IPS-18c (cell line): ENCODE measurements around the gene PRICKLE4.
A peak's percentile ranks its signal among the peaks of the same experiment; 100 is the strongest.

Experiments used
- H3K4me3 ChIP-seq: 2 replicates; pipeline ENCODE4 v1.7.0; 2013; ENCODE audit warnings: low read depth, mild to moderate bottlenecking, low read length, moderate library complexity; ENCODE audit not compliant: insufficient read depth
- H3K9me3 ChIP-seq: one replicate; pipeline ENCODE4 v1.6.1; 2013; ENCODE audit warnings: mild to moderate bottlenecking, low read length, moderate library complexity; ENCODE audit not compliant: control insufficient read depth, insufficient read depth

The PRICKLE4 gene

GRCh38 chr6:41780551-41781365, at the start of gene PRICKLE4:
PRICKLE4 (plus strand) TSS chr6:41780782; CDS start chr6:41783474, 2,692 bp downstream.
- Histone ChIP-seq H3K9me3 (no peaks in the 10 kb centered on the region), H3K4me3 (peak within 1 kb of the TSS; percentile 74)

- no peak overlapping the region for H3K4me3 ChIP-seq
- H3K9me3 ChIP-seq, result no peaks in the 10 kb centered on the region
These were observed 49.0 kb upstream of the PRICKLE4 start for GRCh38 chr6:41731561-41732086.

- H3K4me3 ChIP-seq, result no peak overlapping the region
These were observed 48.4 kb upstream of the PRICKLE4 start for GRCh38 chr6:41732149-41732548.

GRCh38 chr6:41732591-41733359, 47.8 kb upstream of the PRICKLE4 start:
- no peaks in the 10 kb centered on the region for H3K9me3 ChIP-seq
- peak overlapping the region; percentile 70 for H3K4me3 ChIP-seq

More at GRCh38 chr6:41732149-41732548, 48.4 kb upstream of the PRICKLE4 start:
- no peaks in the 10 kb centered on the region for H3K9me3 ChIP-seq

- Histone ChIP-seq H3K9me3 (no peaks in the 10 kb centered on the region), H3K4me3 (peak overlapping the region; percentile 70)
These were observed 47.2 kb upstream of the PRICKLE4 start for GRCh38 chr6:41733360-41733706.

GRCh38 chr6:41733707-41734665, 46.6 kb upstream of the PRICKLE4 start:
- Histone ChIP-seq H3K4me3 (peak overlapping the region; percentile 70), H3K9me3 (no peaks in the 10 kb centered on the region)

- Histone ChIP-seq H3K9me3 (no peaks in the 10 kb centered on the region), H3K4me3 (peak overlapping the region; percentile 70)
These were observed 45.7 kb upstream of the PRICKLE4 start for GRCh38 chr6:41734666-41735426.

GRCh38 chr6:41735427-41736185, 45.0 kb upstream of the PRICKLE4 start, which contains the start of gene TFEB:
TFEB (minus strand) TSS chr6:41735608; CDS start chr6:41691213, 44,395 bp downstream.
- peak within 1 kb of the TSS; percentile 70 for H3K4me3 ChIP-seq
- H3K9me3 ChIP-seq, result no peaks in the 10 kb centered on the region

- H3K4me3 ChIP-seq, result peak overlapping the region; percentile 34; the same call in 1 of the 2 replicates
- no peaks in the 10 kb centered on the region for H3K9me3 ChIP-seq
These were observed 44.3 kb upstream of the PRICKLE4 start for GRCh38 chr6:41736186-41736733.

GRCh38 chr6:41736800-41737555, 43.6 kb upstream of the PRICKLE4 start:
- Histone ChIP-seq H3K4me3 (no peak overlapping the region), H3K9me3 (no peaks in the 10 kb centered on the region)

GRCh38 chr6:41737591-41738130, 42.9 kb upstream of the PRICKLE4 start:
- no peaks in the 10 kb centered on the region for H3K9me3 ChIP-seq

GRCh38 chr6:41739041-41739440, 41.5 kb upstream of the PRICKLE4 start:
- no peaks in the 10 kb centered on the region for H3K9me3 ChIP-seq

More at GRCh38 chr6:41737591-41738130, 42.9 kb upstream of the PRICKLE4 start:
- H3K4me3 ChIP-seq, result no peak overlapping the region

GRCh38 chr6:41740366-41741162, 40.0 kb upstream of the PRICKLE4 start:
- no peak overlapping the region for H3K4me3 ChIP-seq
- H3K9me3 ChIP-seq, result no peaks in the 10 kb centered on the region

More at GRCh38 chr6:41739041-41739440, 41.5 kb upstream of the PRICKLE4 start:
- no peak overlapping the region for H3K4me3 ChIP-seq
